GM19463 (cell line): ENCODE measurements around the gene TSC2.
"Not testable (repeated sequence)": the region's sequence is repeated elsewhere in the genome, so short reads cannot be mapped to it uniquely, and the experiment has no call there.

Experiments
- ATAC-seq: cut with Tn5 transposase; IDR thresholded peaks from one replicate; pipeline ENCODE4 v1.9.1; 2021; ENCODE audit warnings: mild to moderate bottlenecking, moderate library complexity; ENCODE audit not compliant: unreplicated experiment

Gene TSC2

DNA sequence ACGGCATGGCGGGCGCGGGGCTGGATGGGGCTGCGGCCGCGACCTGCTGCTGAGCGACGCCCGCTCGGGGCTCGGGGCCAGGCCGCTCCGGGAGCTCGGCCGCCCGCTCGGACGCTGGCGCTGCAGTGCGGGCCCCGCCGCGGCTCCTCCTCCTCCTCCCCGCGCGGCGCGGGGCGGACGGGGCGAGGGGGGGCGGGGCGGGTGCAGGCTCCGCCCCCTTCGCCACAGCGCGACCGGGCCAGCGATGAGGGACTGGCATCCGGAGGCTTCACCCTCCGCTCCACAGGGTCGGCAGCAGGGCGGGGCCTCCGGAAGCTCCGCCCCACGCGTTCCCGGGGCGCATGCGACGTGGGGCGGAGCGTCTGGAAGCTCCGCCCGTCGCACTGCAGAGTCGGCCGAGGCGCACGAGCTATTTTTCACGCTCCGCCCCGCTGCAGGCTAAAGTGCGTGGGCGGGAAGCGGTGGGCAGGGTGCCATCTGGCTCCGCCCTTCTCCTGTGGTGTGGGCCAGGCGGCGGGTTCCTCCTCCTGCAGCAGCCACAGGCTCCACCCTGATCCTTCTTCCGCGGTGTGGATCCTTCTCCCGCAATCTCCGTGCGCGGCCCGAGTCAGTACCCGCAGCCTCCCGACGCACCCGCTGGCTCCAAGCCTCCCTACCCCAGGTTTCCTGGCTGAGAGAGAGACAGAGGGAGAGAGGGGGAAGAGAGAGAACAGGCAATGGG, 88.1 kb downstream of the TSC2 start, which contains the start of gene PKD1:
PKD1 (minus strand) TSS at position 129 of the 721 bp plus-strand sequence. CDS start 209 bp downstream, outside the sequence.
- ATAC-seq = not testable (repeated sequence)
